Epithelial cell of prostate (primary cell): Measurements from ENCODE around the gene PAWR.
"Not testable (repeated sequence)": the region's sequence is repeated elsewhere in the genome, so short reads cannot be mapped to it uniquely, and the experiment has no call there.

Experiments
- DNase-seq: peaks from one replicate; pipeline ENCODE4 v3.0.0-alpha.2; 2011; ENCODE audit warnings: low read depth, low spot score
- H3K27ac ChIP-seq: fragments of 450-650 bp; 2 replicates; pipeline ENCODE4 v1.5.1; 2017; ENCODE audit warnings: mild to moderate bottlenecking

Gene PAWR

DNA sequence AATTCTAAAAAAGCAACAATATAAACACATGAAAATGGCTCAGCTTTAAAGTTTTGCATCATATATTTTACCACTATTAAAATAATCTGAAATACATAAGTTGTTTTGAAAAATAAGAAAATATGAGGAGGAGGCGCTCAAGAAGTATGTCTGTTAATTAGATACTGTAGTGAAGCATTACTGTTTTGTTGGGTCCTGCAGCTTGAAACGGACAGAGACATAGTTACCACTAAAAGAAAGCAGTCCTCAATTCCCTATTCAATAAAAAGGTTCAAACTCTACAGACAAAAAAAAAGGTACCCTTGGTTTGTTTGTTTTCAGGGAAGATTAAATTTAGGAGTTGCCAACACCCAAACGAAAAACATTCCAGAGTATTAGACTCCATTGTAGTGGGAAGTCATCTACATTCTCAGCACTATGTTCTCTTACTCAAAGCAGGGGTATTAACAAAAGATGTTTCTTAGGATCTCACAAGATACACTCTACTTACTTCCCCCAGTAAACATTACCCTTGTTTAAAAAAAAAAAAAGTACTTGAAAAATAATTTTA lies 3.0 kb downstream of the PAWR start:
- DNase-seq = no peak
- peak overlapping the region; percentile 99 for H3K27ac ChIP-seq

DNA sequence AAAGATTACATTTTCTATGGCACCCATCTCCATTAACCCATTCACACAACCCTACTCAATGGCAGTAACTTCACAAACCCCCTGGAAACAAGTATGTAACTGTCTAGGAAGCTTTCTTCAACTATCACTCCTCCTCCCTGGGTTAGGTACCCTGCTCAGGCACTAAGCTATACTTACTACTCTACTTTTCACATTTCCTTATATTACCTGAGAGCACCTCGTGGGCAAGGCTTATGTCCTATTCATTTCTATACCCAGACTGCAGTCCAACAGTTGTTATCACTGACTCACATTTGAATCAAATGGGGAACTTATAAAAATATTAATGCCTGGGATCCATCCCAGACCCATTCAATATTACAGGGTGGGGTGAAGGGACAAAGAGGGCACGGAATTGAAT lies 4.6 kb downstream of the PAWR start:
- H3K27ac ChIP-seq = peak overlapping the region; percentile 99
- no peak for DNase-seq

DNA sequence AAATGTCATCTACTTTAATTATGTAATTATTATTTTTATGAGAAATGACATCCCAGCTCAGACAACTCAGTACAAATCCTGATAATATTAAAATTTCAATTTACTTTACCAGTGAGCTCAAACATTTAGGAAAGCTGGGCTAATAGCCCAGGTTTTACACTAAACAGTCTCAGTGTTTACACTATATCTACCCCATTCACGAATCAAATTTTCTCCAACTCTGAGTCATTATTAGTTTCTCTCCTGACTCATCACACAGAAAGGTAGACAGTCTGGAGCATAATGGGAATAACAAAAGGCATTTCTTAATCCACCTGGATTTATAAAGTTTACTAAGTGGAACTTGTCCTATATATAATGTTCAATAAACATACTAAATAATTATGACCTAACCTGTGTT lies 5.7 kb downstream of the PAWR start:
- no peak for DNase-seq
- peak overlapping the region; percentile 99 for H3K27ac ChIP-seq

DNA sequence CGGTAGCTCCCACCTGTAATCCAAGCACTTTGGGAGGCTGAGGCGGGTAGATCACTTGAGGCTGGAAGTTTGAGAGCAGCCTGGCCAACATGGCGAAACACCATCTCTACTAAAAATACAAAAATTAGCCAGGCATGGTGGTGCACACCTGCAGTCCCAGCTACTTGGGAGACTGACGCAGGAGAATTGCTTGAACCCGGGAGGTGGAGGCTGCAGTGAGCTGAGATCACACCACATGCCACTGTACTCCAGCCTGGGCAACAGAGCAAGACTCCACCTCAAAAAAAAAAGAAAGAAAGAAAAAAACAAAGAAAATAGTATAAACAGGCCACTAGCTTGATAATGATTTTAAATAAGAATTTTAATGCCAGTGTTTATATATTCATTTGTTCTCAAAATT lies 6.4 kb downstream of the PAWR start:
- H3K27ac ChIP-seq = peak overlapping the region; percentile 99
- not testable (repeated sequence) for DNase-seq

DNA sequence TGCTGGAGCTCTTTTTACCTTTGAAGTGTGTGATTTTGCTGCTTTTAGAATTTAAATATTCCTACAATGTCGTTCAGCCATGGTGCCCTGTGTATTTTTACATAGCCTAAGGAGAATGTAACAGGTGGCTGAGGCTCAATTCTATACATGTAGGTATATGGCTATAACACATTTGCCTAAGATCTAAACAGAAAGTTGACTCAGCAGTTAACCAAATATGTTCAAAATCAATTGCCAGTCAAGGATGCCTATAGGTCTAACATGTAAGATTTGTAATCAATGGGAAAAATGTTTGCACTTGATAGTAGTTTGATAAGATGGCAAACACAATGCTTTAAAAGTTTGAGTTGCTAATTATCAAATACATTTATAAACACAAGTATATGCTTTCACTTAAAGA lies 8.2 kb downstream of the PAWR start:
- H3K27ac ChIP-seq = no peak overlapping the region

DNA sequence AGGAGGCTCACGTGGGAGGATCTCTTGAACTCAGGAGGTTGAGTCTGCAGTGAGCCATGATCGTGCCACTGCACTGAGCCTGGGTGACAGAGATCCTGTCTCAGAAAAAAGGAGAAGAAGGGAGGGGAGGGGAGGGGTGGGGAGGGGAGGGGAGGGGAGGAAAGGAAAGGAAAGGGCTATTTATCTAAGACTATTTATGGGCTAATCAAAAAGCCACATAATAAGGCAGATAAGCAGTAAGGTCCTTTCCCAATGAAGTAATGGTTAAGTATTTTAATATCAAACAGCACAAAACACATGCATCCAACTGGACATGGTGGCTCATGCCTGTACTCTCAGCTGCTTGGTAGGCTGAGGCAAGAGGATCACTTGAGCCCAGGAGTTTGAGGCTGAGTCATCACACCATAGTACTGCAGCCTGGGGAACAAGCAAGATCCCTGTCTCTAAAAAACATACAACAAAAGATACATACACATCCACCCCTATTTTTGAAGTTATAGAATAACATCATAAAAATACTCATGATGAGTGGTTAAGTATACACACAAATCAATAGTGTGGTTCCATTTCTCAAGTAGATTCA lies 9.7 kb downstream of the PAWR start:
- no peak for DNase-seq
- peak overlapping the region; percentile 12 for H3K27ac ChIP-seq

More for the DNA sequence above, 8.2 kb downstream of the PAWR start:
- no peak for DNase-seq

DNA sequence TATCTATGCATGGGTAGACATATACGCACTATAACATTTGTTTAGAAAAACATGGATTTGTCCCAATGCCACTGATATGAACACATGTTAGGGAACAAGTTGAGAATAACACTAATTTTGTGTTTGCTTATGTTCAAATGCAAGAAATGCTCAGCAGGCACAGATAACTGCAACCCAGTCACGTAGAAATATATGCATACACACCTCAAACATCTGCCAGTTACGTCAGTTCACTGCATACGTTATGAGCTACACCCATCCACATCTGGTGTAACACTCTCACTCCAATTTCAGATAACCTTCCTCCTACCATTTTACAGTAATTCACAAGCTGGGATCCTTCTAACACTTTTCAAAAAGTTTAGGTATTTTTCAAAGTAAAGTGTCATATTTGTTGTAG lies 10.7 kb downstream of the PAWR start:
- DNase-seq = no peak
- H3K27ac ChIP-seq = no peak overlapping the region

DNA sequence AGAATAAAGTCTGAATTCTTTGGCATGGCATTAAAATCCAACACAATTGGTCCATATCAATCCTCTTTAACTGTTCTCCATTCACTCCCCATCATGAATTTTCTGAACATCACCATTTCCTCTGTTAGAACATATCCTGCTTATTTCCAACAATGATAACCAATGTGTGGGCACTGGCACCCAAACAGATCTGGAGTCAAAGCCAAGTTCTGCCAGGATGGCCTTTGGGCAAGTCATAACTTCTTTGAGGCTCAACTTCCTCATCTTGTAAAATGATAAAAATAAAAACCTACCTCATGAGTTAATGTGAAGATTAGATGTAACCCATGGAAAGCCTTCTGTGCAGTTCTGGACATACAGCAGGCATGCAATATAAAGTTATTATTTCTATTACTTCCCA lies 12.5 kb downstream of the PAWR start:
- DNase-seq = no peak
- H3K27ac ChIP-seq = no peak overlapping the region

DNA sequence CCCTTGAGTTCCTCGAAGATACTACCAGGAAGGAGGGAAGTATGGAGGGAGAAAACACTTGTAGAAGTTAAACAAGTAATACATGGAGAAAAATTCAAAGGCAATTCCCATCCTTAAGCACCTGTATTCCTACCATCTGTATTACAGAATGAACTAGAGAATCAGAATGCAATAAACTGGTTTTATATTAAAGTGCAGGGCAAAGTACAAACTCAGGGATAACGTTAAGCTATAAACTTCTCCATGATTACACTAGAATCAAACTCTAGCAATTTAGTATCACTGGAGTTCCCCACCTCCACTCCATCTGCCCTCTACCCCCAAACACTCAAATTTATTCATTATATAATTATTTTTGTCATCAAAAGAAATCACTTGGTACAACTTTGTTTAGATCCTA lies 13.1 kb downstream of the PAWR start:
- H3K27ac ChIP-seq = no peak overlapping the region
- no peak for DNase-seq

DNA sequence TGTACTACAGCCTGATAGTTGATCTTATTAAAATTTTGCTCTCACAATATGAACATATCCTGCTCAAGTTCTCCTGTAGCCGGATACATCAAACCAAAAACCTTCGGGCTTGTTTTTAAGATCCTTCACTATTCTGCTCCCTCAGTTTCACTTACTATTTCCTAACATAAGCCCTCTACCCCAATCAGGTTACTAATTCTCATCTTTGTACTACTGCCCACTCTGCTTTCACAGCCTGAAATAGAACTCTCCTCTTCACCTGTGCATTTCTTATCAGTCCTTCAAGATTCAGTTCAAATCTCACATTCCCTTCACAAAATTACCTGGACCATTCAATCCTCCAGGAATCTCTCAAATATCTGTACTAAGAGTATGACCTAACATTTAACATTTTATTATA lies 14.2 kb downstream of the PAWR start:
- no peak overlapping the region for H3K27ac ChIP-seq
- no peak for DNase-seq

DNA sequence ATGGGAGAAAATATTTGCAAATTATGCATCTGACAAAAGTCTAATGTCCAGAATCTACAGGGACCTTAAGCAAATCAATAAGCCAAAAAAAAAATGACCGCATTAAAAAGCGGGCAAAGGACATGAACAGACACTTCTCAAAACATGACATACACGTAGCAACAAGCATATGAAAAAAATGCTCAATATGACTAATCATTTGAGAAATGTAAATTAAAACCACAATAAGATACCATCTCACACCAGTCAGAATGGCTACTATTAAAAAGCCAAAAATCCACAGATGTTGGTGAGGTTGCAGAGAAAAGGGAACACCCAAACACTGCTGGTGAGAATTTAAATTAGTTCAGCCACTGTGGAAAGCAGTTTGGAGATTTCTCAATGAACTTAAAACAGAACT lies 16.1 kb downstream of the PAWR start:
- peak overlapping the region; percentile 58 for H3K27ac ChIP-seq

DNA sequence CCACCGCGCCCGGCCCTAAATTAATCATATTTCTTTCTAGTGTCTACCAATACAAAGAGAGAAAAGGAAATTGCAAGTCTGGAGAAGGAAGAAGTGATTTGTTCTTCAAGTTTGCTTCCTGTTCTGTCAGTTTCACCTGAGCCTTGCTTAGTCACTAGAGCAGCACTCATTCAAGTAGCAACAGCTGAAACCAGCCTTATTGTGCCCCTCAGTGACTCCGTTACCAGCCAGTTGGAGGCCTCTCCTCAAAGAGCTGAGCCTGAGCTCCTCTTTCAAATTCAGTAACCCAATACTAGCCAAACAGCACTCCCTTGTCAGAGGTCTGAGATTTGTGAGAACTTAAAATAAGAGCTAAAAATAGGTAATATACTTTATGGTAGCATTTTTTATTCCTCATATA lies 17.4 kb downstream of the PAWR start:
- no peak for DNase-seq
- H3K27ac ChIP-seq = peak overlapping the region; percentile 58

More for the DNA sequence above, 16.1 kb downstream of the PAWR start:
- DNase-seq = no peak

DNA sequence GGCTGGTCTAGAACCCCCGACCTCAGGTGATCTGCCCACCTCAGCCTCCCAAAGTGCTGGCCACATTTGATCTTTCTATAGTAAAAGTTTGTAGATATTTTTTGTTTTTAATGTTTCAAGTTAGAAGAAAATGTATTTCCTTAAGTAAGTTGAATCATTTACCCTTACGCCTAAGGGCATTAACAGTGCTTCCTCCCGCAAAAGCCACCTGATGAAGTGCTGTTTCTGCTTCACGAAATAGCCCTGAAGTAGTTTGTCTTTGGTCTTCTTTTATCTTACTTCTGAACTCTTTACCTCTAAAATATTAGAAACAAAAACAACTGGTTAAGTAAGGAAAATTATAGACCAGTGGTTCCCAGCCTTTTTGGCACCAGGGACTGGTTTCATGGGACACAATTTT lies 22.7 kb downstream of the PAWR start:
- DNase-seq = no peak

DNA sequence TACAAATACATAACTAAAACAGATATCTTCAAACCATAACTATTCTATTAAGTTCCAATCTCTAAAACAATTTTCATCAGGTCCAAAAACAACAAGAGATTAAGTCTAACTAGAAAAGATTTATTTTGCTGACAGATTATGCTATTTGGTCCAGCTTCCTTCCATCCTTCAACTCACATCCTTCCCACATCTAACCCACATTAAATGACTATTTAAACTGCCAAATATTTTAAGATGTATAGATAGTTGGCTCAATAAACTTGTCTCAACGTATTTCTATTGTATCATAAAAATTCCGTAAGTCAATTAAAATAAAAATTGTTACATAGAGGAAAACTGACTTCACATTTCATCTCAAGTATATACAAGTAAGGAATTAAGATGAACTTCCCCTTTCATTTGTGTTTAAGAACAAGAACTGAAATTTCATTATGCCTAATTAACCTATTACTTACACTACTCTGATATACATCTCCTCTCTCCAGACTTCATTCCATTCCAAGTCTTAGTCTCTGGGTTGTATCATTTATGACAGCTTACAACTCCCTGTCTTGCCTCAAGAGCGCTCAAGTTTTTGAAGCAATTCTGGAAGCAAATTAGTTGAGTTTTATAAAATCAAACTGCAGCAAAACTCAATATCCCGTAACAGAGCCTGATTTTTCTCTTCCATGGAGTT lies 25.4 kb downstream of the PAWR start:
- no peak overlapping the region for H3K27ac ChIP-seq
- no peak for DNase-seq

More for the DNA sequence above, 22.7 kb downstream of the PAWR start:
- H3K27ac ChIP-seq = no peak overlapping the region

DNA sequence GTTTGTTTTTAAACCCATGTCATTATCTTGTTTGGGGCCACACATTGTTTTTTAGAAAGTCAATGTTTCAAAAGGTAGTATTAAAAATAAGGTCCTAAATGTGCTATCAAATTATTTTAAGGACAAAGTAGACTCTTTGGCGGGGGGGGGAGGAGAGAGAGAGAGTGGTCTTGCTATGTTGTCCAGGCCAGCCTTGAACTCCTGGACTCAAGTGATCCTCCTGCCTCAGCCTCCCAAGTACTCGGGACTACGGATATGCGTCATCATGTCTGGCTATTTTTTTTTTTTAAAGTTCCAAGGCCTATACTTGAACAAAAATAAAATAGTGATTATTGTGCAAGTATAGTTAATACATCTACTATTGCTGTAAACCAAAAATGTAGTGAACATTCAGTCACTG lies 26.2 kb downstream of the PAWR start:
- no peak for DNase-seq
- H3K27ac ChIP-seq = no peak overlapping the region

DNA sequence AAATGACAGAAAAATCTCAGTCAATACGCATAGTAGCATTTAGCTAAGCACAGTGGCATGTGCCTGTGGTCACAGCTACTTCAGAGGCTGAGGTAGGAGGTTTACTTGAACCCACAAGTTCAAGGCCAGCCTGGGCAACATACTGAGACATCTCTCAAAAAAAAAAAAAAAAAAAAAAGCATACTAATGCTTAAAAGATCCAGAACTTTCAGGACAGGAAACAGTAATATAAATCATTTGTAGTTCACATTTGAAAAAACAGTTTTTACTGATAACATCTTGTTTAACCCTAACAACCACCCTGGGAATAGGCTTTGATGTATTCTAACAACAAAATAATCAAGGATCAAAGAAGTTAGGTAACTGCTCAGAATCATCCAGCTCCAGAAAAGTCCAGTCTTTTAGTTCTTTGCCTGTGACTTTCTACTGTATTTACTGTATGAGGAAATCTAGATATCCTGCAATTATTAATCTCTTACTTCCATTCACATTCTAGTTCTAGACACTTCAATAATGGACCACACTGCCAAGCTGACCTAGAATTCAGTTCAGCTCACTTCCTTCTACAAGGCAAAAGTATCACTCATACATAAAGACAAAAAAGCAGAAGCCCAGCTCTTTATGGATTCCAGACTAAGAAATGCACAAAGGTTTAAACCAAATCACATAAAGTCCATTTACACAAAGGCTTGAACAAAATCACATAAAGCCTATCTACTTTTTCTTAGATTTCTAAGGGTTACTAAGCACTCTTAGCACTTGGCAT lies 28.5 kb downstream of the PAWR start:
- H3K27ac ChIP-seq = no peak overlapping the region
- no peak for DNase-seq

DNA sequence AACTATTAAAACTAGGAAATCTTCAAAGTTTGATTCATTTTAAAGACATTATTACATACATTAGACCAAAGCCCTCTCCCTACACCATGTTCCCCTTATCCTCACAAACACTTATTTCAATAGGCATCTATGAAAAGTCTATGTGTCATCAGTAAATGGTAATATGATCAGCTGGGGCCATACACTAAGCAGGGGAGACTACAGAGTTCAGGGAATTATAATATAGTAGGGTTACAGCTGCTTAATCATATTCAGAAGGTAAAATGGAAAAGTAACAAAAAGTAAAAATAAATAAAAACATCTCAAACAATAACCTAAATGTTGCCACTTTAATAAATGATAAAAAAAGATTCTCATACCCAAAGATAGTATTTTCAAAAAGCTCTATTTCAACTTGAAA lies 29.1 kb downstream of the PAWR start:
- no peak overlapping the region for H3K27ac ChIP-seq
- DNase-seq = no peak

DNA sequence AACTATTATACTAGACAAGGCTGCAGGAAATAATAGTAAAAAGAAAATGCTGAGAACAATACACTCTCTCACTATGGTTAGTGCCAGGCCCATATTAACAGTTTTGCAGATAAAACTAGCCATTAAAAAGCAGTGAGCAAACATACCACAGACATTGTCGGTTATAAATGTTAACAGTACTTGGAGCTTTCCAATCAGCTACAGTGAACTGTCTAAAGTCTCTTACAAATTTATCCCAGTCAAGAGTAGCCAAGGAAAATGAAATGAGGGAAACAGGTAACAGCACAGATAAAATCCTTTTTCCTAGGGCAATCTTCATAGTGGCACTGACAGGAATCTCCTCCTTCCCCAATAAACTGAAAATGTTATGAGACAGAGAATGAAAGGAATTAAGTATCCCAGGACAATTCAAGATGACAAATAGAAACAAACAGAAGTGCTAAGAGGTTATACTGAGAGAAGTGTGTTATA lies 30.8 kb downstream of the PAWR start:
- H3K27ac ChIP-seq = no peak overlapping the region
- no peak for DNase-seq

DNA sequence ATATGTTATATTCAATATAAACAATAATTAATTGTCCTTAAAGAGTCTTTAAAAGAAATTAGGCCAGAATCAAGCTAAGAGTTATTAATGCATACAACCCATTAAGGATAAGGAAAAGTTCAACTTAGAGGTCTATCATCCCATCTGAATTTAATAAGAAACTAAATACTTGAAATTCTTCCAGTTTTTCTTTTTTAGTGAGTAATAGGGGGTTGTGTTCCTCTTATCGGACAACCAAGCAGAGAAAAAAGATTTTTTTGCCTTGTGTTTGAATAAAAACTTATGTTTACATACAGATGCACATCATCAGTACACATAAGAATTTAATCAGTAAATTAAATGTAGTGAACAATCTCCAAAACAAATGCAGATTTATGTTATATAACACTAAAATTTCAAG lies 32.5 kb downstream of the PAWR start:
- no peak overlapping the region for H3K27ac ChIP-seq
- no peak for DNase-seq

DNA sequence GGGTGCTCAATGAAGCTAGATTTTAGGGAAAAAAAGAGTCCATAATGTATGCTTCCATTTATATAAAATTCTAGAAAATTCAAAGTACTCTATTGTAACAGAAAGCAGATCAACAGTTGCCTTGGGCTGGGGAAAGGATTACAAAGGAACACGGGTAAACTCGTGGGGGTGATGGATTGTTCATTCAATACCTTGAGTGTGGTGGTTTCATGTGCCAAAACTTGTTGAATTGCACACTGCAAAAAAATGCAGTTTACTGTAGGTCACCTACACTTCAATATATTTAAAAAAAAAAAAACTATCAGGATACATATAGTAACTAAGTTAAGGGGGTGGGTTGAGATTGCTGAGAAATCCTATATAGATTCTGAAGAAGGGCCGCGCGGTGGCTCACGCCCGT lies 33.6 kb downstream of the PAWR start:
- no peak overlapping the region for H3K27ac ChIP-seq
- DNase-seq = no peak

DNA sequence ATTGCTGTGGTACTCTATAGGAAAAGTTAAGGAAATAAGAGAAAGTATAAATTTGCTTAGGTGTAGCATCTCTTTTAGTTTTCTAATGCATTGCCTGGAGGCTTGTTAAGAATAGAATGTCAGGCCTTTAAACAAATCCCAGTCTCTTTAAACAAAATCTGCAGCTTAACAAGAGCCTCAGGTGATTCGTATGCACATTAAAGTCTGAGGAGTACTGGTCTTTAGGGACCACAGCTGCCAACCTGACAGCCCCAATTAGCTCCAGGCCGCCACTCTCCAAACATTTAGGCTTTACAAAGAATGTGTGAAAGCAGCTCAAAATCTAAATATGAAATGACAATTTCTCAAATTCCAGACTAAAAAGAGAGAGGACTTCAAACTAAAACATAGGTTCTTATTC lies 35.7 kb downstream of the PAWR start:
- DNase-seq = no peak
- no peak overlapping the region for H3K27ac ChIP-seq
